ENCODE results near the gene TPPP2. TPM values are rescaled to one million over a fixed set of nuclear protein-coding genes. Genes with fewer than 3 reads are reported as not detected.

TPPP2 gene
- total RNA-seq, 2 experiments from 2014 or later = not detected

DNA sequence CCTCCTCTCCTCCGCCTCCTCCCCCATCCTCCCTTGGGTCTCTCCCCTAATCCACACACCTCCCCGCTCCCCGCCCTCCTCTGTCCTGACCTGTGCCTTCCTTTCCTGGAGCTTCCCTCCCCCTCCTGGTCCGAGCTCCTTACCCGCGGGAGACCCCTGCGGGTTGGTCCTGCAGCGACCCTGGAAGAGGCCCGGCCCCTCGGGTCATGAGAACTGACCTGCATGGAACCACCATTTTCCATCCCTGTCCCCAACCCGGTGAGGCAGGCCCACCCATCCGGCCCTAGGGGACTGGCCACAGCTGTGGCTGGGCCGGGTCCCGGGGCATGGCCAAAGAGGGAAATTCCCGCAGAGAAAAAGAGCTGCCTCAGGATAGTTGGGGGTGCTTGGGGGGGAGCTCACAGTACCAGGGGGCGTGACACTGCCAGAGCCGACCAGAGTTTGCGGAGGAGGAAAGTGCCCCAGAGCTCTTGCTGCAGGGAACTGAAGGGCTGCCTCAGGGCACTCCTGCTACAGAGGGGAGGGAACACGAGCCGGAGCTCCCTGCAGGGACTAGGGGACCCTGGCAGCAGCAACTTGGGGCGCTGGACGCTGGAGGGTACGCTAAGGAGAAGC, 40.7 kb downstream of the TPPP2 start:
- Mint-ChIP-seq H3K4me1 (ENCODE audit: low read depth) (peaks cover 31% of the 10 kb centered on the region), H3K36me3 (ENCODE audit: low read depth) (no peaks in the 10 kb centered on the region), H3K4me3 (peak overlapping the region; percentile 69), H3K9me3 (no peaks in the 10 kb centered on the region), H3K27me3 (peaks cover 59% of the 10 kb centered on the region), H3K27ac (no peak overlapping the region)
- DNase-seq = peak; percentile 41
- intact Hi-C loops (cut with micrococcal nuclease) = no loop called here
- ChIA-PET POLR2A (interaction anchor here (1.0 to 2.5 kb wide), 6 partner anchors 11 to 136 kb away, joined by 3 to 16 read pairs (median 4); no protein-coding TSS in a partner anchor), CTCF (interaction anchor here (0.7 to 6.4 kb wide), 15 partner anchors 8 to 100 kb away, joined by 3 to 70 read pairs (median 4); partner anchors contain the start of gene ZNF219)
- peak; percentile 17 for ATAC-seq
- TF ChIP-seq, protein P1, sequence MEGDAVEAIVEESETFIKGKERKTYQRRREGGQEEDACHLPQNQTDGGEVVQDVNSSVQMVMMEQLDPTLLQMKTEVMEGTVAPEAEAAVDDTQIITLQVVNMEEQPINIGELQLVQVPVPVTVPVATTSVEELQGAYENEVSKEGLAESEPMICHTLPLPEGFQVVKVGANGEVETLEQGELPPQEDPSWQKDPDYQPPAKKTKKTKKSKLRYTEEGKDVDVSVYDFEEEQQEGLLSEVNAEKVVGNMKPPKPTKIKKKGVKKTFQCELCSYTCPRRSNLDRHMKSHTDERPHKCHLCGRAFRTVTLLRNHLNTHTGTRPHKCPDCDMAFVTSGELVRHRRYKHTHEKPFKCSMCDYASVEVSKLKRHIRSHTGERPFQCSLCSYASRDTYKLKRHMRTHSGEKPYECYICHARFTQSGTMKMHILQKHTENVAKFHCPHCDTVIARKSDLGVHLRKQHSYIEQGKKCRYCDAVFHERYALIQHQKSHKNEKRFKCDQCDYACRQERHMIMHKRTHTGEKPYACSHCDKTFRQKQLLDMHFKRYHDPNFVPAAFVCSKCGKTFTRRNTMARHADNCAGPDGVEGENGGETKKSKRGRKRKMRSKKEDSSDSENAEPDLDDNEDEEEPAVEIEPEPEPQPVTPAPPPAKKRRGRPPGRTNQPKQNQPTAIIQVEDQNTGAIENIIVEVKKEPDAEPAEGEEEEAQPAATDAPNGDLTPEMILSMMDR (IDR thresholded peaks at IDR 0.05) = no peak

DNA sequence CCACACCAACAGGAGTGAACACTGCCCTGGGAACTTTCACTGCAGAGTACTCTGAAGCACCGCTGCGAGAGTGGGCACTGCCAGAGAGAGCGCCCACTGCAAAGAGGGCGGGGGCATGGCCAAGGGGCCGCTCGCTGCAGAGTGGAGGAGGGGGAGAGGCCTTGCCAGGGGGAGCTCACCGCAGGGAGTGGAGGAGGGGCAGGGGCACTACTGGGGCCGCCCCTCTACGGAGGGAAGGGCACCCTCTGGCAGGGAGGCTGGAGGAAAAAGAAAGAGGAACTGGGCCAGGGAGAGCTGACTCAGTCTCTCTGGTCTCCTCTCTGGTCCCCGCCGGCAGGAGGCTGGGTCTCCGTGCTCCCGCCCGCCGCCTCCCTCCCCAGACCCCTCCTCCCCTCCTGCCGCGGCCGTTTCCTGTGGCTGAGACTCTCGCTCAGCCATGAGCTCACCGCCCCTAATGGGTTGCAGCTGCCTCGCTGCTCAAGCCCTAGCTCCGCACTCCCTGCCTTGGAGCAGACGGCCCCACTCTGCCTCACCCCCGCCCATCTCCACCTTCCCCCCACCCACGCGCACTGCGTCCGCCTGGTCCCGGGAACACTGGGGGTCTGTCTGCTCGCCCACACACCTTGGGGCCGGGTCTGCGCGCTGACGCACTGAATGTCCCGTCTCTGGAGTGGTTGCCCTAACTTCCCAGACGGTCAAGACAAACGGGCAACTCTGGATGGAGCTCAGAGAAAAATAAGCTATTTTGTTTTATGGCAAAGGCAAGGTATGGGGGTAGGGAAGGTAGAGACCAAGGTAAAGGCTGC, 41.4 kb downstream of the TPPP2 start:
- DNase-seq = peak; percentile 76
- TF ChIP-seq, protein P1 (IDR thresholded peaks at IDR 0.05) = no peak
- H3K27ac Mint-ChIP-seq = no peak overlapping the region
- no peaks in the 10 kb centered on the region for H3K9me3 Mint-ChIP-seq
- H3K4me3 Mint-ChIP-seq = peak overlapping the region; percentile 69
- ChIA-PET CTCF (interaction anchor here (0.7 to 6.4 kb wide), 13 partner anchors 9 to 100 kb away, joined by 3 to 70 read pairs (median 6); no protein-coding TSS in a partner anchor), POLR2A (interaction anchor here (1.2 to 2.5 kb wide), 4 partner anchors 10 to 33 kb away, joined by 3 to 16 read pairs (median 7); no protein-coding TSS in a partner anchor)
- ATAC-seq = peak; percentile 76
- no peaks in the 10 kb centered on the region for H3K36me3 Mint-ChIP-seq (ENCODE audit: low read depth)
- peaks cover 56% of the 10 kb centered on the region for H3K27me3 Mint-ChIP-seq
- intact Hi-C loops (cut with micrococcal nuclease) = no loop called here
- peaks cover 31% of the 10 kb centered on the region for H3K4me1 Mint-ChIP-seq (ENCODE audit: low read depth)

DNA sequence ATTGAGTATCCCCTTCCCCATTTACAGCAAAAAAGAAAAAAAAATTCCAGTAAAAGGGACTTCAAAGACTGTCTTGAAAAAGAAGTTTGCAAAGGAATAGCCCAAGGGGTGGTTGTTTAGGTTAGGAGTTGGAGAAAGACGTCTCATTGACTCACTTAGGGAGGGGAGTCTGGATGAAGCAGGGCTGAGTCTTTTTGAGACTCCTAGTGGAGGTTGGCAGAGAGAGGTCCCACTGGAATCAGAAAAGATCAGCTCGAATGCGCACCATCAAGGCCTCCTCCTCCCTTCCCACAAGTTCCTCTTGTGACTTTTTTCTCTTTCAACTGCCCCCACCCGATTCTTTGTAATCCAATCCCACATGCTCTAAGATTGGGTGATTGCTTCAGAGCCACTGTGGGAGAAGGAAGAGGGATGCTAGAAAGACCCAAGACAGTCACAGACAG, 42.0 kb downstream of the TPPP2 start:
- Mint-ChIP-seq H3K9me3 (no peaks in the 10 kb centered on the region), H3K27me3 (peaks cover 51% of the 10 kb centered on the region), H3K4me3 (no peak overlapping the region), H3K27ac (no peak overlapping the region), H3K4me1 (ENCODE audit: low read depth) (peaks cover 31% of the 10 kb centered on the region), H3K36me3 (ENCODE audit: low read depth) (no peaks in the 10 kb centered on the region)
- no peak for DNase-seq
- intact Hi-C loops (cut with micrococcal nuclease) = no loop called here
- TF ChIP-seq, protein P1 (IDR thresholded peaks at IDR 0.05) = no peak
- ChIA-PET CTCF (interaction anchor here (0.9 to 6.4 kb wide), 8 partner anchors 10 to 57 kb away, joined by 3 to 70 read pairs (median 14); no protein-coding TSS in a partner anchor), POLR2A (interaction anchor here (1.2 to 2.5 kb wide), 2 partner anchors 10 to 32 kb away, joined by 3 to 16 read pairs; no protein-coding TSS in a partner anchor)
- ATAC-seq = no peak

DNA sequence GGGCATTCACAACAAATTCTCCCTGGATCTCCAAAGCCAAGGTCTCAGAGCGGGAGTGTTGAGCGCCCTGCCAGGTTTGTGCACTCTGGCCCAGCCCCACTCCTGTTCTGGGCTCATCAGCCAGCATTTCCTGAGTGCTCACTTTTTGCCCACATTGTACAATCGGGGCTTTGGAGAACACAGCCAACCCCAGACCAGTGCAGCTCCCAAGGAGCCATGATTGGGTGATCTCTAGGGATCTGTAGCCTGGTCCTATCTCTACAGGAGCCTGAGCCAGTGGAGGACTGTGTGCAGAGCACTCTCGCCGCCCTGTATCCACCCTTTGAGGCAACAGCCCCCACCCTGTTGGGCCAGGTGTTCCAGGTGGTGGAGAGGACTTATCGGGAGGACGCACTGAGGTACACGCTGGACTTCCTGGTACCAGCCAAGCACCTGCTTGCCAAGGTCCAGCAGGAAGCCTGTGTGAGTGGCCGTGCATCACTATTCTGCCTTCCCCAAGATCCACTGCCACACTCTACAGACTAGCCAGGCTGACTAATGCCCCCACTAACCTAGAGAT, 42.8 kb downstream of the TPPP2 start:
- ATAC-seq (no peak), DNase-seq (no peak)
- H3K27ac Mint-ChIP-seq = no peak overlapping the region
- ChIA-PET POLR2A (interaction anchor here (2.5 kb wide), 1 partner anchor 31 kb away, joined by 16 read pairs; no protein-coding TSS in a partner anchor), CTCF (interaction anchor here (1.2 to 6.4 kb wide), 3 partner anchors 15 to 58 kb away, joined by 5 to 70 read pairs (median 32); no protein-coding TSS in a partner anchor)
- H3K4me3 Mint-ChIP-seq = no peak overlapping the region
- peaks cover 45% of the 10 kb centered on the region for H3K27me3 Mint-ChIP-seq
- intact Hi-C loops (cut with micrococcal nuclease) = no loop called here
- TF ChIP-seq, protein P1 (IDR thresholded peaks at IDR 0.05) = no peak
- H3K4me1 Mint-ChIP-seq (ENCODE audit: low read depth) = peaks cover 31% of the 10 kb centered on the region
- H3K36me3 Mint-ChIP-seq (ENCODE audit: low read depth) = no peaks in the 10 kb centered on the region
- no peaks in the 10 kb centered on the region for H3K9me3 Mint-ChIP-seq

Measured in activated CD8-positive, alpha-beta T cell treated with anti-CD3 and anti-CD28 coated beads for 36 hours (primary cell).